K562 (cell line): ENCODE measurements around the gene CELSR1. TPM values are rescaled to one million over a fixed set of nuclear protein-coding genes. Genes with fewer than 3 reads are reported as not detected.
A peak's percentile ranks its signal among the peaks of the same experiment; 100 is the strongest.

Experiments
- BCOR ChIP-seq: fragments of 450-650 bp; IDR thresholded peaks from 2 replicates; pipeline ENCODE4 v1.6.1; 2016
- CBX8 ChIP-seq: fragments of 200-600 bp; sonication (generic); IDR thresholded peaks from 2 replicates; pipeline ENCODE4 v1.6.1; 2012; ENCODE audit warnings: borderline replicate concordance, mixed run types, low read depth, mild to moderate bottlenecking, moderate library complexity, mixed read lengths, low read length, control low read depth, inconsistent platforms; ENCODE audit not compliant: poor library complexity, severe bottlenecking; ENCODE audit errors: extremely low read depth
- DDX20 ChIP-seq: fragments of 450-650 bp; IDR thresholded peaks from 2 replicates; pipeline ENCODE4 v1.6.1; 2016; ENCODE audit warnings: missing genetic modification characterization, low read depth, mild to moderate bottlenecking, missing compliant biosample characterization, moderate library complexity
- ELF1 ChIP-seq: fragments of 200-800 bp; sonication (Bioruptor generic); IDR thresholded peaks from 2 replicates; pipeline ENCODE4 v1.6.1; 2016; ENCODE audit warnings: missing genetic modification characterization, missing compliant biosample characterization
- GTF2A2 ChIP-seq: IDR thresholded peaks from 2 replicates; pipeline ENCODE4 v1.6.1; 2016; ENCODE audit warnings: mild to moderate bottlenecking, missing genetic modification characterization, missing compliant biosample characterization
- HBP1 ChIP-seq: fragments of 450-650 bp; formaldehyde crosslinking; IDR thresholded peaks from 2 replicates; pipeline ENCODE4 v1.4.0; 2022; ENCODE audit warnings: missing genetic modification characterization
- IRF2 ChIP-seq: sonication (generic); formaldehyde crosslinking; IDR thresholded peaks from 2 replicates; pipeline ENCODE4 v1.8.1; 2022; ENCODE audit warnings: mild to moderate bottlenecking, missing genetic modification reagents
- JUN ChIP-seq, 2 experiments: sonication (generic) in 1 of 2; formaldehyde crosslinking in 1 of 2; IDR thresholded peaks; 2 replicates each; pipeline versions ENCODE4 v1.6.1 to v1.8.0; 2012 to 2022; ENCODE audit warnings: borderline replicate concordance in 2 of 2, mild to moderate bottlenecking in 2 of 2, improper control_type of control experiment in 1 of 2, low read depth in 1 of 2, low read length in 1 of 2, missing genetic modification reagents in 1 of 2
- MEF2A ChIP-seq: IDR thresholded peaks from 2 replicates; pipeline ENCODE4 v1.6.1; 2011; ENCODE audit warnings: low read depth, mild to moderate bottlenecking, low read length, moderate library complexity; ENCODE audit not compliant: control insufficient read depth
- NR2C2 ChIP-seq, 2 experiments: fragments of 200-800 bp in 1 of 2; sonication (Bioruptor generic) in 1 of 2; sonication (generic) in 1 of 2; formaldehyde crosslinking in 1 of 2; IDR thresholded peaks; 2 replicates each; pipeline versions ENCODE4 v1.6.1 to v1.8.0; 2016 to 2022; ENCODE audit warnings: mild to moderate bottlenecking in 1 of 2, missing compliant biosample characterization in 1 of 2, missing genetic modification characterization in 1 of 2, missing genetic modification reagents in 1 of 2
- PRPF4 ChIP-seq: fragments of 200-400 bp; formaldehyde crosslinking; IDR thresholded peaks from one replicate; pipeline ENCODE4 v1.6.1; 2017; ENCODE audit warnings: low read length, low read depth, mild to moderate bottlenecking; ENCODE audit not compliant: insufficient read depth, poor library complexity, severe bottlenecking
- RBFOX2 ChIP-seq: fragments of 200-400 bp; formaldehyde crosslinking; IDR thresholded peaks from 2 replicates; pipeline ENCODE4 v1.6.1; 2017; ENCODE audit warnings: low read depth, mild to moderate bottlenecking, low read length, moderate library complexity
- SMARCC2 ChIP-seq: fragments of 450-650 bp; IDR thresholded peaks from 2 replicates; pipeline ENCODE4 v1.6.1; 2017; ENCODE audit warnings: antibody characterized with exemption, moderate library complexity, mild to moderate bottlenecking, low read depth
- STAT5B ChIP-seq: fragments of 250-450 bp; sonication (Bioruptor Pico); IDR thresholded peaks from 2 replicates; pipeline ENCODE4 v1.8.0; 2021; ENCODE audit warnings: mild to moderate bottlenecking, inconsistent platforms
- XRCC5 ChIP-seq: fragments of 200-400 bp; formaldehyde crosslinking; IDR thresholded peaks from 2 replicates; pipeline ENCODE4 v1.6.1; 2017; ENCODE audit warnings: low read depth, mild to moderate bottlenecking, low read length
- ZBED1 ChIP-seq: IDR thresholded peaks from 2 replicates; pipeline ENCODE4 v1.6.1; 2014
- ZNF354B ChIP-seq: fragments of 250-450 bp; sonication (Bioruptor Pico); IDR thresholded peaks from 2 replicates; pipeline ENCODE4 v1.4.0; 2020
- polyA plus RNA-seq, 8 experiments: library from polyadenylated mRNA; depleted of rRNA in 4 of 8; stranded (reverse) in 5 of 8; unstranded in 3 of 8; fragments of >200 nt; fragmentation: Nextera tagmentation in 2 of 8; fragmentation: Illumina TruSeq in 1 of 8; extraction: Ambion mirVana in 2 of 8; extraction: Trizol in 1 of 8; gene quantifications; 2 replicates each; pipeline versions ENCODE4 v1.2.1 to v1.2.3, GENCODE V29; 2011 to 2014; ENCODE audit warnings: inconsistent platforms in 1 of 8, missing spikeins in 1 of 8
- total RNA-seq, 7 experiments: library from RNA; depleted of rRNA in 6 of 7; stranded (reverse); fragments of >200 nt in 6 of 7; fragmentation: Illumina TruSeq in 2 of 7; extraction: Trizol in 2 of 7; gene quantifications; 2 replicates each; pipeline versions ENCODE4 v1.2.1 to v1.2.3, GENCODE V29; 2011 to 2021; ENCODE audit warnings: low replicate concordance in 1 of 7
- TF ChIP-seq, protein P1 (sequence below): fragments of 250-450 bp; sonication (Bioruptor Pico); IDR thresholded peaks from 2 replicates; pipeline ENCODE4 v1.8.0; 2021; ENCODE audit warnings: moderate library complexity, mild to moderate bottlenecking, inconsistent platforms
- TF ChIP-seq, protein P2 (sequence below), 2 experiments: IDR thresholded peaks in 1 of 2; conservative IDR thresholded peaks in 1 of 2; 2 replicates each; pipeline ENCODE4 v1.6.1; 2016; ENCODE audit warnings: low read depth in 2 of 2, mild to moderate bottlenecking in 1 of 2, missing compliant biosample characterization in 1 of 2, missing genetic modification characterization in 1 of 2, moderate library complexity in 1 of 2

CELSR1 gene
- total and polyA plus RNA-seq, 9 of the 15 experiments (the other 6 are each of a cell fraction or from before 2014, with no cell fraction given), result under 0.01 to 0.09 TPM; not detected in 7

DNA sequence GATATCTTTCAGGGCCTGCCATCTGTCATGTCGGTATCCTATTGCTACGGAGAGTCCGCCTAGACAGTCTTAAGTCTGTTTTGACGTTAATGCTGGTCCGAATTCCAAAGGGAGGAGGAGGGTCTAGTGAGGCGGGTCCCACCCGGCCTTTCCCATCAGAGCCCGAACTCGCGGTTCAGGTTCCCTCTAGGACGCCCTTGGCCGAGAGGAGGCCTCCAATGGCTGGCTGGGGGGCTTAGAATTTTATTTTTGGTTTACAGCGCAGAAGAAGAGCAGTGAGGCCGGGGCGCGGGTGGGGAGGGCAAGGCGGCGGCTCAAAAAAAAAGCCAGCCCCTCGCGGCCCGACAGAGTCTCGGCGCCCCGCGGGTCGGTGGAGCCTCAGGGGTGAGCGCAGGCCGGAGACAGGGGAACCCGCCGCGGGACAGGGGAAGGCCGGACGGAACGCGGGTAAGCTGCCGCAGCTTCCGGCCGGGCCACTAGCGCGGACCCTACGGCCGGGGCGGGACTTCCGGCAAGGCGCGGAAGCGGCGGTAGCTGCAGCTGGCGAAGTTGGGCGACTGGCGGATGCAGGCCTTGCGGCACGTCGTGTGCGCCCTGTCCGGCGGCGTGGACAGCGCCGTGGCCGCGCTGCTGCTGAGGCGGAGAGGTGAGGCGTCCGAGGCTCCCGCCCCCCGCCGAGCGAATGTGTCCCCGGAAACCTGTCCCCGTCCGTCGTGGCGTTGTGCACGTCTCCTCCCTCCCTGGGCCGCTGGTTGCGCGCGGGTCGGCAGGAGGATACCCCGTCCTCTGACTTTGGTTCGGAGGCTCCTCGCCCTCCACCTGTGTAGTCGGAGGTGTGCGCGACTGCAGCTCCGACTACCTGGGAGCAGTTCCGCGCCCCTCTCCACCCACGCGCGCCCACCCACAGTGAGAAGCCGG lies 202.0 kb downstream of the CELSR1 start, which contains the start of gene TRMU (continued):
- TF ChIP-seq ZNF354B, result no peak
- 0 out of 2 replicates have a peak, but pooled peaks have one; percentile 25 for TF ChIP-seq JUN (IDR thresholded peaks at IDR 0.05; ENCODE audit: borderline replicate concordance, low read depth, low read length)
- TF ChIP-seq JUN (CRISPR knock-in tag; IDR thresholded peaks at IDR 0.05; ENCODE audit: borderline replicate concordance), result no peak
- TF ChIP-seq MEF2A, result no peak
- TF ChIP-seq, protein P1, sequence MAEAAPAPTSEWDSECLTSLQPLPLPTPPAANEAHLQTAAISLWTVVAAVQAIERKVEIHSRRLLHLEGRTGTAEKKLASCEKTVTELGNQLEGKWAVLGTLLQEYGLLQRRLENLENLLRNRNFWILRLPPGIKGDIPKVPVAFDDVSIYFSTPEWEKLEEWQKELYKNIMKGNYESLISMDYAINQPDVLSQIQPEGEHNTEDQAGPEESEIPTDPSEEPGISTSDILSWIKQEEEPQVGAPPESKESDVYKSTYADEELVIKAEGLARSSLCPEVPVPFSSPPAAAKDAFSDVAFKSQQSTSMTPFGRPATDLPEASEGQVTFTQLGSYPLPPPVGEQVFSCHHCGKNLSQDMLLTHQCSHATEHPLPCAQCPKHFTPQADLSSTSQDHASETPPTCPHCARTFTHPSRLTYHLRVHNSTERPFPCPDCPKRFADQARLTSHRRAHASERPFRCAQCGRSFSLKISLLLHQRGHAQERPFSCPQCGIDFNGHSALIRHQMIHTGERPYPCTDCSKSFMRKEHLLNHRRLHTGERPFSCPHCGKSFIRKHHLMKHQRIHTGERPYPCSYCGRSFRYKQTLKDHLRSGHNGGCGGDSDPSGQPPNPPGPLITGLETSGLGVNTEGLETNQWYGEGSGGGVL (CRISPR knock-in tag), result no peak
- no peak for TF ChIP-seq ZBED1
- TF ChIP-seq RBFOX2, result peak; percentile 90
- no peak for TF ChIP-seq SMARCC2
- TF ChIP-seq PRPF4, result no peak
- peak; percentile 75 for TF ChIP-seq ELF1 (tag)
- no peak for TF ChIP-seq STAT5B (CRISPR knock-in tag)
- TF ChIP-seq GTF2A2 (tag), result no peak
- TF ChIP-seq DDX20 (tag), result no peak
- TF ChIP-seq HBP1 (CRISPR knock-in tag), result no peak
- TF ChIP-seq XRCC5, result no peak
- no peak for TF ChIP-seq IRF2 (CRISPR knock-in tag)
- no peak for TF ChIP-seq CBX8
- TF ChIP-seq, protein P2, sequence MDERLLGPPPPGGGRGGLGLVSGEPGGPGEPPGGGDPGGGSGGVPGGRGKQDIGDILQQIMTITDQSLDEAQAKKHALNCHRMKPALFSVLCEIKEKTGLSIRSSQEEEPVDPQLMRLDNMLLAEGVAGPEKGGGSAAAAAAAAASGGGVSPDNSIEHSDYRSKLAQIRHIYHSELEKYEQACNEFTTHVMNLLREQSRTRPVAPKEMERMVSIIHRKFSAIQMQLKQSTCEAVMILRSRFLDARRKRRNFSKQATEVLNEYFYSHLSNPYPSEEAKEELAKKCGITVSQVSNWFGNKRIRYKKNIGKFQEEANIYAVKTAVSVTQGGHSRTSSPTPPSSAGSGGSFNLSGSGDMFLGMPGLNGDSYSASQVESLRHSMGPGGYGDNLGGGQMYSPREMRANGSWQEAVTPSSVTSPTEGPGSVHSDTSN (CRISPR knock-in tag; IDR thresholded peaks at IDR 0.05; ENCODE audit: low read depth), result no peak
- TF ChIP-seq, protein P2 (tag; conservative IDR thresholded peaks at IDR 0.05; ENCODE audit: low read depth), result no peak
- no peak for TF ChIP-seq NR2C2 (CRISPR knock-in tag; IDR thresholded peaks at IDR 0.05)
- TF ChIP-seq NR2C2 (tag; IDR thresholded peaks at IDR 0.05), result peak; percentile 58
- no peak for TF ChIP-seq BCOR
